Epithelial cell of proximal tubule (primary cell): ENCODE measurements around the gene TRIM26. TPM values are rescaled to one million over a fixed set of nuclear protein-coding genes. Genes with fewer than 3 reads are reported as not detected.

ENCODE experiments used
- DNase-seq: peaks from one replicate; pipeline ENCODE4 v3.0.0-alpha.2; 2011; ENCODE audit warnings: low read depth
- H3K4me3 ChIP-seq: 2 replicates; pipeline ENCODE4 v1.5.1; 2011; ENCODE audit warnings: low read depth, mild to moderate bottlenecking, low read length
- CTCF ChIP-seq: conservative IDR thresholded peaks from 2 replicates; pipeline ENCODE4 v1.5.1; 2012; ENCODE audit warnings: low read depth, mild to moderate bottlenecking, low read length
- total RNA-seq: library from RNA; depleted of rRNA; stranded (reverse); fragments of >200 nt; gene quantifications from 2 replicates; pipeline ENCODE4 v1.2.3, GENCODE V29; 2015

Gene TRIM26
- total RNA-seq, 1 donor from 2014 or later: 14.7 TPM

DNA sequence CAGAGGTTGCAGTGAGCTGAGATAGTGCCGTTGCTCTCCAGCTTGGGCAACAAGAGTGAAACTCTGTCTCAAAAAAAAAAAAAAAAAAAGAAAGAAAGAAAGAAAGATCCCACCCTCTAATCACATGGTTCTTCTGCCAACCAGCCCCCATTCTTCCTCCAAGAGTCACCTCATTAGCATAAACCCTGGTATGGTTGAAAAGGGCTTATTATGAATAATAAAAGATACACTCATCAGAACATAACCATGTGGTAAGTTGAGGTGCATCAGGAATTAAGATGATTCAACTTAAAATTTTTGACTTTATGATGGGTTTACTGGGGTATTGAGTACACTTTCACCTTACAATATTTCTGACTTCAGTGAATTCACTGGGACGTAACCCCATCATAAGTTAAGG, 78.1 kb downstream of the TRIM26 start:
- H3K4me3 ChIP-seq: no peak overlapping the region
- no peak for TF ChIP-seq CTCF
- DNase-seq: no peak

Other genes with a start within 250 kb of the TRIM26 start
- gene POLR1H, start 152.1 kb downstream of the TRIM26 start, total RNA-seq: 30.3 and 31.7 TPM in 2 replicates
- 45.4 and 54.5 TPM in 2 replicates for gene PPP1R11, start 146.2 kb downstream of the TRIM26 start, total RNA-seq
- gene RNF39, start 137.6 kb downstream of the TRIM26 start, total RNA-seq: not detected in 2 replicates
- not detected in 2 replicates for gene TRIM31, start 100.3 kb downstream of the TRIM26 start, total RNA-seq
- gene TRIM40, start 77.3 kb downstream of the TRIM26 start, total RNA-seq: not detected in 2 replicates
- not detected in 2 replicates for gene TRIM10, start 52.2 kb downstream of the TRIM26 start, total RNA-seq
- not detected in 2 replicates for gene TRIM15, start 49.9 kb downstream of the TRIM26 start, total RNA-seq
- gene TRIM39, start 113.5 kb upstream of the TRIM26 start, total RNA-seq: 9.8 and 14.2 TPM in 2 replicates
- 85.1 and 99.0 TPM in 2 replicates for gene RPP21, start 131.8 kb upstream of the TRIM26 start, total RNA-seq